Peyer's patch (tissue), 4 donors: ENCODE data around the gene C18orf63. TPM values are rescaled to one million over a fixed set of nuclear protein-coding genes. Genes with fewer than 3 reads are reported as not detected.
"Not testable (repeated sequence)": the region's sequence is repeated elsewhere in the genome, so short reads cannot be mapped to it uniquely, and the experiment has no call there.

Experiments used
- DNase-seq, 3 donors: peaks; one replicate each; pipeline ENCODE4 v3.0.0-alpha.2; 2017 to 2019
- H3K27ac ChIP-seq, 4 donors: fragments of 200-600 bp; sonication (generic); one replicate each; pipeline ENCODE4 v1.5.1; 2016 to 2019
- H3K27me3 ChIP-seq, 2 donors: fragments of 200-600 bp; sonication (generic); one replicate each; pipeline ENCODE4 v1.5.1; 2019
- H3K36me3 ChIP-seq, 3 donors: fragments of 200-600 bp; sonication (generic); one replicate each; pipeline ENCODE4 v1.5.1; 2016 to 2019
- H3K4me1 ChIP-seq, 4 donors: fragments of 200-600 bp; sonication (generic); one replicate each; pipeline ENCODE4 v1.5.1; 2016 to 2019
- H3K4me3 ChIP-seq, 4 donors: fragments of 200-600 bp; sonication (generic); 1 replicate in 3 of 4; 2 replicates in 1 of 4; pipeline ENCODE4 v1.5.1; 2016 to 2019; ENCODE audit warnings: mild to moderate bottlenecking in 1 of 4
- H3K9me3 ChIP-seq, 4 donors: fragments of 200-600 bp; sonication (generic); one replicate each; pipeline ENCODE4 v1.5.1; 2016 to 2019; ENCODE audit warnings: mild to moderate bottlenecking in 1 of 4
- POLR2A ChIP-seq, 2 donors: fragments of 450-650 bp; IDR thresholded peaks; one replicate each; pipeline ENCODE4 v1.5.1; 2017; ENCODE audit warnings: antibody characterized with exemption in 2 of 2, mild to moderate bottlenecking in 2 of 2, moderate library complexity in 2 of 2
- total RNA-seq, 4 donors: library from RNA; depleted of rRNA; stranded (reverse); fragments of >200 nt; gene quantifications; one replicate each; pipeline ENCODE4 v1.1.0, GENCODE V29; 2016
- TF ChIP-seq, protein P1 (sequence below), 6 experiments: fragments of 450-650 bp in 4 of 6; fragments of 200-600 bp in 2 of 6; sonication (generic) in 1 of 6; IDR thresholded peaks; one replicate each; pipeline ENCODE4 v1.5.1; 2017 to 2019; ENCODE audit warnings: antibody characterized with exemption in 6 of 6, mild to moderate bottlenecking in 3 of 6, moderate library complexity in 1 of 6

The C18orf63 gene
- total RNA-seq, 4 donors from 2014 or later = not detected

DNA sequence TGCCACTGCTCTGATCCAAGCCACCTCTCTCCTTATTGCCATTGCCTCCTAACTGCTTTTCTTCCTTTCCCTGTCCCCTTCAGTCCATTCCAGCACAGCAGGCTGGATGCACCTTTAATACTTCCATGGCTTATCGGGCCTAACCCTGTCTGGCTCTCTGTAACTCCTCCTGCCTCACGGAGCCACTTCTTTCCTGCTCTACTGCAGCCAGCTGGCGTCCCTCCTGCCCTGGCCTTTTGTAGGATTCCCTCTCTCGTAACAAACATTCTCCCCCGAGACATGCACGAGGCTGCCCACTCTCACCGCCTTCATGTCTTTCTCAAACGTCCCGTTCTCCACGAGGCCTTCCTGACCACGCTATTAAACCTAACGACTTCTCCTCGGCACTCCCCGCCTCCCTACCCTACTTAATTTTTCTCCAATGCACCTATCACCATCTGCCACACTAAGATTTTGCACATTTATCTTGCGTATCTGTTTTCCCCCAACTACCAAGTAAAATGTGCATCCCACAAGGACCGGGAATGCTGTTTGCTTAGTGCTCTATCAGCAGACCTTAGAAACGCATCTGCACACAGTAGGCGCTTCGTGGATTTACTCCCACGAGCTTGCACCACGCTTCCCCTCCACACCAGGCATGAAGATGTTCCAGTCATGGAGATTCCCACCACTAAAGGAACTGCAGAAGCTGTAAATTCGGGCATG lies 728 bp upstream of the C18orf63 start:
- Histone ChIP-seq H3K36me3 (no peaks in the 10 kb centered on the region), H3K4me1 (no peaks in the 10 kb centered on the region), H3K27ac (no peak overlapping the region), H3K27me3 (no peaks in the 10 kb centered on the region), H3K9me3 (no peaks in the 10 kb centered on the region), H3K4me3 (no peak overlapping the region)
- no peak for DNase-seq
- TF ChIP-seq POLR2A (IDR thresholded peaks at IDR 0.05) = no peak
- TF ChIP-seq, protein P1, sequence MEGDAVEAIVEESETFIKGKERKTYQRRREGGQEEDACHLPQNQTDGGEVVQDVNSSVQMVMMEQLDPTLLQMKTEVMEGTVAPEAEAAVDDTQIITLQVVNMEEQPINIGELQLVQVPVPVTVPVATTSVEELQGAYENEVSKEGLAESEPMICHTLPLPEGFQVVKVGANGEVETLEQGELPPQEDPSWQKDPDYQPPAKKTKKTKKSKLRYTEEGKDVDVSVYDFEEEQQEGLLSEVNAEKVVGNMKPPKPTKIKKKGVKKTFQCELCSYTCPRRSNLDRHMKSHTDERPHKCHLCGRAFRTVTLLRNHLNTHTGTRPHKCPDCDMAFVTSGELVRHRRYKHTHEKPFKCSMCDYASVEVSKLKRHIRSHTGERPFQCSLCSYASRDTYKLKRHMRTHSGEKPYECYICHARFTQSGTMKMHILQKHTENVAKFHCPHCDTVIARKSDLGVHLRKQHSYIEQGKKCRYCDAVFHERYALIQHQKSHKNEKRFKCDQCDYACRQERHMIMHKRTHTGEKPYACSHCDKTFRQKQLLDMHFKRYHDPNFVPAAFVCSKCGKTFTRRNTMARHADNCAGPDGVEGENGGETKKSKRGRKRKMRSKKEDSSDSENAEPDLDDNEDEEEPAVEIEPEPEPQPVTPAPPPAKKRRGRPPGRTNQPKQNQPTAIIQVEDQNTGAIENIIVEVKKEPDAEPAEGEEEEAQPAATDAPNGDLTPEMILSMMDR (IDR thresholded peaks at IDR 0.05) = no peak

DNA sequence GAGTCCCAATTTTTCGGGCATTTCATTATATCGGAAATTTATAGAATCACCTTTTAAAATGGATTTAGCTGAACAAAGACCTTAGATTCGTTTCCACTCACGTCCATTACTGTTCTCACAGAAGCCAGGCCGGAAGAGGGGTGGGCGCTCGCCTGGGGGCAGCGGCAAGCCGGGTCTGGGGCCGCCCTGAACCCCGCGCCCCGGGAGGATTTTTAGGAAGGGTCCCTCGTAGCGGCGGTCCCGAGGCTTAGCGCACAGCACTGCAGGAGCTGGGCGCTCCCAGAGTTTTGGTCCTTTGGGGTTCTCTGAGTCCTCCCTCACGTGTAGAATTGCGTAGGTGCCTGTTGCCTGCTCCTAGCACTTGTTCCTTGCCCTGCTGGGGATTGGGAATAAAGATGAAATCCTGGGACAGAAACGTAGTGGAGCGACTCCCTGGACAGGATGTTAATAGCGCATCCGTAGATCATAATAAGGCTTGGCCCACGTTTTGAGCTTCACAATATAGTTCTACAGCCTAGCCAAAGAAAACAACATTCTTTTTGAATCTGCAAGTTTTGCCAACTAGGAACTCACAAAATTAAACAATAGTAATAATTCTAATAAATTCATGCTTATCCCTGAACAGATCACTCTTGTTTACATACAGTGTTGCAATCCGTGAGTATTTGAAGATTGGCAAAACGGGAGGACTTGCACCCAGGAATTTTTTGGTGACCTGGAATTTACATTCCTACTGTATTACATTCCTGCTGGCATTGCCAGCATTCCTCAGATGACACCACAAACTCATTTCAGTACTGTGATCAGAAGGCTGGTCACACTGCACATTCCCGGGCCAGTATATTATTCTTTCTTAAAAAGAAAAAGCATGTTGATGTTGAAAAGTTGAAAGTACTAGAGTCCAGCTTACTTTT lies 875 bp downstream of the C18orf63 start:
- no peak for TF ChIP-seq POLR2A (IDR thresholded peaks at IDR 0.05)
- TF ChIP-seq, protein P1 (IDR thresholded peaks at IDR 0.05) = no peak
- DNase-seq = no peak
- no peak overlapping the region for H3K27ac ChIP-seq
- no peaks in the 10 kb centered on the region for H3K27me3 ChIP-seq
- H3K4me3 ChIP-seq = no peak overlapping the region
- no peaks in the 10 kb centered on the region for H3K36me3 ChIP-seq
- H3K9me3 ChIP-seq = no peaks in the 10 kb centered on the region
- no peaks in the 10 kb centered on the region for H3K4me1 ChIP-seq

DNA sequence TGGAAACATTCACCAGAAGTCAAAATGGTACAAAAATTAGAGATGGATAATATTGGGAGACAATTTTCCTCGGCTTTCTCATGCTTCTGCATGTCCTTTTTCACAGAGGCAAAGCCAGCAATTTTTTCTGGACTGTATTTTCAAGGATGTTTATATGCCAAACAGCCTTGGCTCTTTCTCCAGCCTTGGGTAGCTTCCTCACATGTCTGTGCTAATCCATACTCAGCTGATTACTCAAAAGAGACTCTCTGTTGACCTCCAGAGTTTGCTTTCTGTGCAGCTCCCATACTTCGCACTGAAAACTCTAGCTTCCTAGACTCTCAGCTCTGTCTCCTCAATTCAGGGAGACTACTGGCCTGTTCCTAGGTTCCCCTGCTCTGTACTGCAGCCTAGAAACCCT lies 10.6 kb downstream of the C18orf63 start:
- Histone ChIP-seq H3K4me1 (no peaks in the 10 kb centered on the region), H3K4me3 (no peak overlapping the region), H3K36me3 (no peaks in the 10 kb centered on the region), H3K27ac (no peak overlapping the region), H3K27me3 (no peaks in the 10 kb centered on the region), H3K9me3 (no peaks in the 10 kb centered on the region)
- no peak for DNase-seq
- no peak for TF ChIP-seq POLR2A (IDR thresholded peaks at IDR 0.05)
- TF ChIP-seq, protein P1 (IDR thresholded peaks at IDR 0.05) = no peak

DNA sequence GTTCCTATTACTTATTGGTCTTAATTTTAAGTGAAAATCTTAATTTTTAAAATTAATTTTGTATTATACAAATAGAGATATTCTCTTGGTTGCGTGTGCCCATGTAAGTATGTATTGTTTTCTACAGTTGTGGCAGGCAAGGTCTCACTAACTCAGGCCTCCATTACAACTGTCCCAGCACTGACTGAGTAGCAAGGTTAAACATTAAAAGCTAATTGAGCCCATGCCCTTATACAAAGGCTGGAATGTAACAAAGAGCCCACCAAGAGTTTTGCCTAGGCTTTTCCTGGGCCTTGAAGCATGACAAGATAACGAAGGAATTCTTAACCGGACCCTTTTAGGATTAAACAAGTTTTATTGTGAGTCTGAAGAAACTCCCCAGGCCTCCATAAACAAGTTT lies 11.2 kb downstream of the C18orf63 start:
- not testable (repeated sequence) for H3K9me3 ChIP-seq, H3K4me1 ChIP-seq, H3K4me3 ChIP-seq, H3K36me3 ChIP-seq, DNase-seq, H3K27ac ChIP-seq, H3K27me3 ChIP-seq

DNA sequence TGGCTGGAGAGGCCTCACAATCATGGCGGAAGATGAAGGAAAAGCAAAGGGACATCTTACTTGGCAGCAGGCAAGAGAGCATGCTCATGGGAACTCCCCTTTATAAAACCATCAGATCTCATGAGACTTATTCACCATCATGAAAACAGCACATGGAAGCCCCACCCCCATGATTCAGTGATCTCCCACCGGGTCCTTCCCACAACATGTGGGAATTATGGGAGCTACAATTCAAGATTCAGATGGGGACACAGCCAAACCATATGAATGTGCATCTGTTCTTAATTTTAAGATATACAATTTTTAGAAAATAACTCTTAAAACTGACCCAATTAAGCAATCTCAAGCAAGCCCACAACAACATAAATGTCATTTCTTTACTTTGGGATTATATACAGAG lies 12.6 kb downstream of the C18orf63 start:
- TF ChIP-seq, protein P1 (IDR thresholded peaks at IDR 0.05) = no peak
- no peak for TF ChIP-seq POLR2A (IDR thresholded peaks at IDR 0.05)
- Histone ChIP-seq H3K27ac (no peak overlapping the region), H3K9me3 (no peaks in the 10 kb centered on the region), H3K4me1 (no peaks in the 10 kb centered on the region), H3K36me3 (no peaks in the 10 kb centered on the region), H3K27me3 (no peaks in the 10 kb centered on the region), H3K4me3 (no peak overlapping the region)
- DNase-seq = no peak

DNA sequence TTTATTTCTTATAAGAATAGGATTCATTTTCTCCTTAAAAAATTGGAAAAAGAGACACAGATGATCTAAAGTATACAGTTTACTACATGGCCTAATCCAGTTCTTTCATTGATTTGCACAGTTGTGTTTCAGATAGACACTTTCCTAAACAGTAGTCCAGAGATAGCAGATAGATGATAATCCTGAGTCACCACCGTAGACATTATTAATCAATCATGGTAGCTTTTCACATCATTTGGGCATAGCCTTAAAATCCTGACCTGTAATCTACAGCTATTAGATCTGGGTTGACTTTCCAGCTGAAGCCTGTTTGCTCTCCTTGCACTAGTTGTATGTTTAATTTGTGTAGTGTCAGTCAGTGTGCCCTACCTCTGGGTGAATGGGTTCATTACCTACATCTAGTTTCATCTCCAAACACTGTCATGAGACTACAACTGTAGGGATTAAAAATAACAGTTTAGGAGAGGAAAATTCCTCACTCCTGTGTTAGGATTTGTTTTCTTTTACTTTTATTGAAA lies 14.1 kb downstream of the C18orf63 start:
- no peak for DNase-seq
- no peak for TF ChIP-seq POLR2A (IDR thresholded peaks at IDR 0.05)
- TF ChIP-seq, protein P1 (IDR thresholded peaks at IDR 0.05) = no peak
- no peaks in the 10 kb centered on the region for H3K9me3 ChIP-seq
- H3K27me3 ChIP-seq = no peaks in the 10 kb centered on the region
- H3K27ac ChIP-seq = no peak overlapping the region
- no peak overlapping the region for H3K4me3 ChIP-seq
- H3K4me1 ChIP-seq = no peaks in the 10 kb centered on the region
- no peaks in the 10 kb centered on the region for H3K36me3 ChIP-seq
